Naive thymus-derived CD4-positive, alpha-beta T cell (primary cell): ENCODE data around the gene TMEM239. TPM values are rescaled to one million over a fixed set of nuclear protein-coding genes. Genes with fewer than 3 reads are reported as not detected.
"Not testable (repeated sequence)": the region's sequence is repeated elsewhere in the genome, so short reads cannot be mapped to it uniquely, and the experiment has no call there.

Experiments used
- ATAC-seq: fragments of 150-1000 bp; cut with Tn5 transposase; 2 replicates; pipeline ENCODE4 v1.10.0; 2021; ENCODE audit warnings: mild to moderate bottlenecking, moderate library complexity
- CTCF ChIA-PET: fragments of 350-600 bp; sonication (Branson Sonifier 250); formaldehyde crosslinking; loops from one replicate; lab custom pipeline; 2021; ENCODE audit warnings: antibody characterized with exemption; lab: Charles Lee
- POLR2A ChIA-PET: fragments of 350-600 bp; sonication (Branson Sonifier 250); formaldehyde crosslinking; loops from one replicate; lab custom pipeline; 2021; ENCODE audit warnings: antibody characterized with exemption, inconsistent platforms; lab: Charles Lee
- DNase-seq, 9 donors: peaks; one replicate each; pipeline versions ENCODE4 v3.0.0 to v3.0.0-alpha.2; 2020 to 2022; ENCODE audit warnings: mixed read lengths in 1 of 9
- H3K27ac ChIP-seq: one replicate; pipeline ENCODE4 v1.7.0; 2013; ENCODE audit warnings: mild to moderate bottlenecking, low read depth, low read length, moderate library complexity
- H3K27me3 ChIP-seq, 2 donors: one replicate each; pipeline ENCODE4 v1.7.0; 2013; ENCODE audit warnings: low read length in 2 of 2, mild to moderate bottlenecking in 2 of 2, moderate library complexity in 2 of 2; ENCODE audit not compliant: control insufficient read depth in 2 of 2, insufficient read depth in 2 of 2
- H3K36me3 ChIP-seq, 3 experiments: 1 replicate in 2 of 3; 2 replicates in 1 of 3; pipeline ENCODE4 v1.7.0; 2013; ENCODE audit warnings: low read length in 3 of 3, mild to moderate bottlenecking in 3 of 3, moderate library complexity in 1 of 3; ENCODE audit not compliant: insufficient read depth in 3 of 3, control insufficient read depth in 2 of 3
- H3K4me1 ChIP-seq, 2 donors: one replicate each; pipeline ENCODE4 v1.7.0; 2013; ENCODE audit warnings: low read length in 2 of 2, mild to moderate bottlenecking in 2 of 2, moderate library complexity in 1 of 2; ENCODE audit not compliant: control insufficient read depth in 2 of 2, insufficient read depth in 2 of 2
- H3K4me3 ChIP-seq: 2 replicates; pipeline ENCODE4 v1.7.0; 2013; ENCODE audit warnings: mild to moderate bottlenecking, low read length
- H3K9me3 ChIP-seq, 3 experiments: 1 replicate in 2 of 3; 2 replicates in 1 of 3; pipeline ENCODE4 v1.7.0; 2013; ENCODE audit warnings: low read length in 3 of 3; ENCODE audit not compliant: control insufficient read depth in 2 of 3
- H3K27ac Mint-ChIP-seq, 9 donors: one replicate each; pipeline ENCODE4 v1.8.0; 2020 to 2022; ENCODE audit warnings: mixed read lengths in 9 of 9, mild to moderate bottlenecking in 8 of 9, moderate library complexity in 5 of 9, inconsistent platforms in 2 of 9
- H3K27me3 Mint-ChIP-seq, 5 donors: one replicate each; pipeline ENCODE4 v1.8.0; 2021 to 2022; ENCODE audit warnings: mixed read lengths in 5 of 5, mild to moderate bottlenecking in 1 of 5
- H3K36me3 Mint-ChIP-seq, 5 donors: one replicate each; pipeline ENCODE4 v1.8.0; 2020 to 2022; ENCODE audit warnings: mixed read lengths in 5 of 5, mild to moderate bottlenecking in 3 of 5, inconsistent platforms in 1 of 5
- H3K4me1 Mint-ChIP-seq, 7 donors: one replicate each; pipeline ENCODE4 v1.8.0; 2020 to 2022; ENCODE audit warnings: mixed read lengths in 7 of 7, mild to moderate bottlenecking in 3 of 7, inconsistent platforms in 1 of 7
- H3K4me3 Mint-ChIP-seq, 10 donors: one replicate each; pipeline ENCODE4 v1.8.0; 2020 to 2022; ENCODE audit warnings: mild to moderate bottlenecking in 10 of 10, mixed read lengths in 10 of 10, moderate library complexity in 6 of 10, inconsistent platforms in 2 of 10
- H3K9me3 Mint-ChIP-seq, 11 donors: one replicate each; pipeline ENCODE4 v1.8.0; 2020 to 2022; ENCODE audit warnings: mixed read lengths in 11 of 11, mild to moderate bottlenecking in 4 of 11, inconsistent platforms in 1 of 11, moderate library complexity in 1 of 11
- intact Hi-C, 2 donors: fragments of 100-400 bp; cut with micrococcal nuclease; formaldehyde crosslinking; loops; one replicate each; pipeline ENCODE4 v1.15.1; 2023
- polyA plus RNA-seq, 2 donors: library from polyadenylated mRNA; unstranded; fragments of 300-500 nt; fragmentation: Illumina TruSeq; gene quantifications; one replicate each; pipeline ENCODE4 v1.2.3, GENCODE V29; 2021
- total RNA-seq, 6 experiments: library from RNA in 5 of 6; stranded (reverse) in 5 of 6; gene quantifications; 1 replicate in 5 of 6; 2 replicates in 1 of 6; pipeline ENCODE4 v1.2.3 and lab custom pipeline; 2021 to 2026

TMEM239 gene
- total RNA-seq (not detected), polyA plus RNA-seq (not detected), total RNA-seq (lab: John Stamatoyannopoulos, UW) (not detected)

- intact Hi-C loops, result no loop called here
These were observed at the start of gene TMEM239 for GRCh38 chr20:2816030-2816582. Gene TMEM239, plus strand, starts transcription at chr20:2816364. Its CDS starts 191 bp downstream, at chr20:2816555.

GRCh38 chr20:2767768-2768631, 48.2 kb upstream of the TMEM239 start:
- no peak overlapping the region for H3K27ac Mint-ChIP-seq
- CTCF ChIA-PET, result no interaction called here

More at GRCh38 chr20:2816030-2816582, at the start of gene TMEM239:
- no peak within 1 kb of the TSS for H3K4me3 Mint-ChIP-seq
- H3K36me3 Mint-ChIP-seq, result peaks cover 0 to 12% (median 7%) of the 10 kb centered on the region in 5 donors
- Histone ChIP-seq H3K9me3 (peaks cover 0 to 3% (median 0%) of the 10 kb centered on the region in 3 experiments), H3K36me3 (no peaks in the 10 kb centered on the region), H3K27me3 (no peaks in the 10 kb centered on the region), H3K4me1 (no peaks in the 10 kb centered on the region), H3K27ac (no peak within 1 kb of the TSS), H3K4me3 (no peak within 1 kb of the TSS)
- DNase-seq (no peak), ATAC-seq (no peak)
- no peak within 1 kb of the TSS for H3K27ac Mint-ChIP-seq
- peaks cover 4 to 18% (median 12%) of the 10 kb centered on the region in 11 donors for H3K9me3 Mint-ChIP-seq
- ChIA-PET POLR2A (no interaction called here), CTCF (no interaction called here)
- H3K27me3 Mint-ChIP-seq, result peaks cover 29 to 71% (median 31%) of the 10 kb centered on the region in 5 donors
- H3K4me1 Mint-ChIP-seq, result peaks cover 5 to 14% (median 9%) of the 10 kb centered on the region in 7 donors

GRCh38 chr20:2768632-2769015, 47.5 kb upstream of the TMEM239 start:
- intact Hi-C loops, result no loop called here
- H3K36me3 Mint-ChIP-seq, result no peaks in the 10 kb centered on the region
- no peak overlapping the region for H3K27ac Mint-ChIP-seq
- no peaks in the 10 kb centered on the region for H3K4me1 ChIP-seq
- H3K4me3 ChIP-seq, result no peak overlapping the region
- no peaks in the 10 kb centered on the region for H3K9me3 Mint-ChIP-seq
- H3K27ac ChIP-seq, result no peak overlapping the region
- peaks cover 0 to 4% (median 0%) of the 10 kb centered on the region in 7 donors for H3K4me1 Mint-ChIP-seq
- ChIA-PET CTCF (no interaction called here), POLR2A (no interaction called here)
- H3K9me3 ChIP-seq, result no peaks in the 10 kb centered on the region
- H3K36me3 ChIP-seq, result no peaks in the 10 kb centered on the region
- no peaks in the 10 kb centered on the region for H3K27me3 ChIP-seq
- DNase-seq (no peak), ATAC-seq (no peak)
- no peak overlapping the region for H3K4me3 Mint-ChIP-seq
- H3K27me3 Mint-ChIP-seq, result peaks cover 4 to 21% (median 15%) of the 10 kb centered on the region in 5 donors

More at GRCh38 chr20:2767768-2768631, 48.2 kb upstream of the TMEM239 start:
- intact Hi-C loops, result no loop called here
- Mint-ChIP-seq H3K4me1 (peaks cover 0 to 4% (median 0%) of the 10 kb centered on the region in 7 donors), H3K4me3 (no peak overlapping the region), H3K36me3 (no peaks in the 10 kb centered on the region), H3K9me3 (no peaks in the 10 kb centered on the region), H3K27me3 (peaks cover 4 to 21% (median 15%) of the 10 kb centered on the region in 5 donors)
- no peaks in the 10 kb centered on the region for H3K27me3 ChIP-seq
- H3K9me3 ChIP-seq, result no peaks in the 10 kb centered on the region
- no peak overlapping the region for H3K27ac ChIP-seq
- H3K4me1 ChIP-seq, result no peaks in the 10 kb centered on the region
- POLR2A ChIA-PET, result no interaction called here
- DNase-seq, result no peak
- H3K36me3 ChIP-seq, result no peaks in the 10 kb centered on the region
- H3K4me3 ChIP-seq, result no peak overlapping the region
- ATAC-seq, result no peak

- H3K27me3 ChIP-seq, CTCF ChIA-PET, H3K9me3 ChIP-seq, DNase-seq, H3K4me1 ChIP-seq, H3K36me3 ChIP-seq, intact Hi-C loops, H3K27ac Mint-ChIP-seq, POLR2A ChIA-PET, H3K4me3 Mint-ChIP-seq, H3K27ac ChIP-seq, H3K36me3 Mint-ChIP-seq, ATAC-seq, H3K4me3 ChIP-seq, H3K4me1 Mint-ChIP-seq, H3K9me3 Mint-ChIP-seq: not testable (repeated sequence)
- H3K27me3 Mint-ChIP-seq, result peaks cover 4 to 21% (median 15%) of the 10 kb centered on the region in 5 donors
These were observed 46.1 kb upstream of the TMEM239 start for GRCh38 chr20:2770091-2770490.

- H3K9me3 Mint-ChIP-seq, result peaks cover 0 to 5% (median 0%) of the 10 kb centered on the region in 11 donors
- Histone ChIP-seq H3K4me3 (no peak overlapping the region), H3K9me3 (no peaks in the 10 kb centered on the region), H3K27ac (no peak overlapping the region), H3K27me3 (no peaks in the 10 kb centered on the region), H3K36me3 (no peaks in the 10 kb centered on the region), H3K4me1 (no peaks in the 10 kb centered on the region)
- peaks cover 0 to 4% (median 0%) of the 10 kb centered on the region in 7 donors for H3K4me1 Mint-ChIP-seq
- intact Hi-C loops, result no loop called here
- H3K4me3 Mint-ChIP-seq, result no peak overlapping the region
- peaks cover 4 to 22% (median 15%) of the 10 kb centered on the region in 5 donors for H3K27me3 Mint-ChIP-seq
- H3K36me3 Mint-ChIP-seq, result no peaks in the 10 kb centered on the region
- no peak overlapping the region for H3K27ac Mint-ChIP-seq
- DNase-seq (no peak), ATAC-seq (no peak)
- CTCF ChIA-PET, result no interaction called here
- POLR2A ChIA-PET, result no interaction called here
These were observed 44.5 kb upstream of the TMEM239 start for GRCh38 chr20:2771631-2772080.

- Histone ChIP-seq H3K27me3 (no peaks in the 10 kb centered on the region), H3K36me3 (no peaks in the 10 kb centered on the region), H3K4me1 (no peaks in the 10 kb centered on the region), H3K4me3 (no peak overlapping the region), H3K9me3 (no peaks in the 10 kb centered on the region), H3K27ac (no peak overlapping the region)
- ChIA-PET CTCF (no interaction called here), POLR2A (interaction anchor here (0.6 kb wide), 1 partner anchor 98 kb away, joined by 3 read pairs; no protein-coding TSS in a partner anchor)
- no peak for DNase-seq
- Mint-ChIP-seq H3K4me3 (no peak overlapping the region), H3K36me3 (no peaks in the 10 kb centered on the region), H3K27ac (no peak overlapping the region), H3K9me3 (peaks cover 0 to 6% (median 0%) of the 10 kb centered on the region in 11 donors), H3K4me1 (peaks cover 0 to 4% (median 0%) of the 10 kb centered on the region in 7 donors), H3K27me3 (peaks cover 7 to 25% (median 11%) of the 10 kb centered on the region in 5 donors)
- intact Hi-C loops, result no loop called here
- ATAC-seq, result no peak
These were observed 42.4 kb upstream of the TMEM239 start for GRCh38 chr20:2773812-2774211.
